Small intestine (tissue), 7 donors: ENCODE results near the gene ZEB1. TPM values are rescaled to one million over a fixed set of nuclear protein-coding genes. Genes with fewer than 3 reads are reported as not detected.
"Not testable (repeated sequence)": the region's sequence is repeated elsewhere in the genome, so short reads cannot be mapped to it uniquely, and the experiment has no call there.

Source experiments
- DNase-seq, 2 donors: peaks; one replicate each; pipeline versions ENCODE4 v3.0.0 to v3.0.0-alpha.2; 2013
- FAIRE-seq: peaks from 2 replicates; lab custom pipeline; 2012; peaks lifted over from hg19 to GRCh38; lab: Jason Lieb, UNC
- H3K27ac ChIP-seq, 3 donors: one replicate each; pipeline ENCODE4 v1.5.1; 2013; ENCODE audit warnings: low read length in 2 of 3, mild to moderate bottlenecking in 2 of 3, control low read depth in 1 of 3, inconsistent platforms in 1 of 3, low read depth in 1 of 3, moderate library complexity in 1 of 3
- H3K27me3 ChIP-seq, 3 donors: one replicate each; pipeline ENCODE4 v1.6.1; 2013; ENCODE audit warnings: low read length in 3 of 3, inconsistent platforms in 1 of 3; ENCODE audit not compliant: control insufficient read depth in 3 of 3, insufficient read depth in 3 of 3
- H3K36me3 ChIP-seq, 3 donors: one replicate each; pipeline ENCODE4 v1.6.1; 2013; ENCODE audit warnings: low read length in 3 of 3, inconsistent platforms in 1 of 3, low read depth in 1 of 3, mild to moderate bottlenecking in 1 of 3, moderate library complexity in 1 of 3; ENCODE audit not compliant: control insufficient read depth in 3 of 3, insufficient read depth in 2 of 3
- H3K4me1 ChIP-seq, 3 donors: one replicate each; pipeline ENCODE4 v1.6.1; 2013; ENCODE audit warnings: low read length in 2 of 3, inconsistent platforms in 1 of 3, low read depth in 1 of 3, mild to moderate bottlenecking in 1 of 3, moderate library complexity in 1 of 3; ENCODE audit not compliant: control insufficient read depth in 3 of 3, insufficient read depth in 2 of 3
- H3K4me3 ChIP-seq, 3 donors: one replicate each; pipeline ENCODE4 v1.5.1; 2013; ENCODE audit warnings: low read length in 3 of 3, control low read depth in 1 of 3, inconsistent platforms in 1 of 3, low read depth in 1 of 3, mild to moderate bottlenecking in 1 of 3, moderate library complexity in 1 of 3
- H3K9me3 ChIP-seq, 2 donors: one replicate each; pipeline ENCODE4 v1.6.1; 2013; ENCODE audit warnings: low read depth in 1 of 2, low read length in 1 of 2; ENCODE audit not compliant: control insufficient read depth in 2 of 2, insufficient read depth in 1 of 2
- WGBS, 3 donors: extraction: QIAGEN DNeasy Blood & Tissue Kit; methylation state at CpG; one replicate each; pipeline ENCODE4 v1.1.7; 2013; 5-methylcytosine and 5-hydroxymethylcytosine counted together
- polyA plus RNA-seq, 4 donors: library from polyadenylated mRNA; stranded (reverse) in 3 of 4; unstranded in 1 of 4; fragments of 200-250 nt in 3 of 4; fragments of 120-200 nt in 1 of 4; gene quantifications; one replicate each; pipeline versions ENCODE4 v1.2.1 to v1.2.3, GENCODE V29; 2013
- donor health status: healthy with polysubstance abuse.
- donor health status: control.
- donor health status: control.
- donor health status: Bipolar disorder and iron deficiency.
- donor health status: healthy.

ZEB1 gene
- polyA plus RNA-seq, 4 donors = 2.7 to 10.4 (median 6.9) TPM

- Histone ChIP-seq H3K36me3 (no peaks in the 10 kb centered on the region), H3K4me3 (no peak overlapping the region), H3K27me3 (no peaks in the 10 kb centered on the region), H3K9me3 (no peaks in the 10 kb centered on the region), H3K4me1 (no peaks in the 10 kb centered on the region), H3K27ac (no peak overlapping the region)
- DNase-seq = no peak
- no peak for FAIRE-seq
Observed at GRCh38 chr10:31404640-31405039, 85.6 kb downstream of the ZEB1 start.

GRCh38 chr10:31405829-31406228, 86.8 kb downstream of the ZEB1 start:
- 89 to 99% (median 97%) methylated on average over 2 to 3 of the region's 3 CpGs for WGBS, 3 donors

GRCh38 chr10:31412397-31412796, 93.4 kb downstream of the ZEB1 start:
- not testable (repeated sequence) for H3K27ac ChIP-seq, H3K9me3 ChIP-seq, FAIRE-seq, H3K4me3 ChIP-seq, H3K27me3 ChIP-seq, H3K36me3 ChIP-seq, H3K4me1 ChIP-seq, DNase-seq
- WGBS, 3 donors = 80 to 91% (median 83%) methylated on average over 2 of the region's 2 CpGs

More at GRCh38 chr10:31405829-31406228, 86.8 kb downstream of the ZEB1 start:
- not testable (repeated sequence) for H3K36me3 ChIP-seq, FAIRE-seq, H3K27ac ChIP-seq, H3K4me3 ChIP-seq, H3K9me3 ChIP-seq, DNase-seq, H3K27me3 ChIP-seq, H3K4me1 ChIP-seq

GRCh38 chr10:31413325-31413724, 94.3 kb downstream of the ZEB1 start:
- Histone ChIP-seq H3K36me3 (no peaks in the 10 kb centered on the region), H3K27ac (no peak overlapping the region), H3K4me1 (no peaks in the 10 kb centered on the region), H3K9me3 (no peaks in the 10 kb centered on the region), H3K4me3 (no peak overlapping the region), H3K27me3 (no peaks in the 10 kb centered on the region)
- 20 to 40% (median 22%) methylated on average over 1 of the region's 1 CpG for WGBS, 3 donors
- FAIRE-seq = no peak
- DNase-seq = no peak

GRCh38 chr10:31418481-31418880, 99.5 kb downstream of the ZEB1 start:
- H3K36me3 ChIP-seq = no peaks in the 10 kb centered on the region
- no peak overlapping the region for H3K4me3 ChIP-seq
- no peaks in the 10 kb centered on the region for H3K27me3 ChIP-seq
- H3K4me1 ChIP-seq = no peaks in the 10 kb centered on the region
- H3K9me3 ChIP-seq = no peaks in the 10 kb centered on the region
- no peak for FAIRE-seq
- 84 to 94% (median 93%) methylated on average over 2 of the region's 2 CpGs for WGBS, 3 donors
- H3K27ac ChIP-seq = no peak overlapping the region
- no peak for DNase-seq

- WGBS, 3 donors = 86 to 90% (median 90%) methylated on average over 4 of the region's 4 CpGs
- H3K36me3 ChIP-seq = no peaks in the 10 kb centered on the region
- FAIRE-seq (no peak), DNase-seq (no peak)
- H3K4me1 ChIP-seq = no peaks in the 10 kb centered on the region
- no peak overlapping the region for H3K27ac ChIP-seq
- H3K9me3 ChIP-seq = no peaks in the 10 kb centered on the region
- H3K27me3 ChIP-seq = no peaks in the 10 kb centered on the region
- H3K4me3 ChIP-seq = no peak overlapping the region
Observed at GRCh38 chr10:31419394-31420063, 100.5 kb downstream of the ZEB1 start.

GRCh38 chr10:31421322-31421721, 102.3 kb downstream of the ZEB1 start:
- no peaks in the 10 kb centered on the region for H3K27me3 ChIP-seq
- WGBS, 3 donors = 79 to 87% (median 82%) methylated on average over 1 of the region's 1 CpG
- no peak overlapping the region for H3K4me3 ChIP-seq
- H3K9me3 ChIP-seq = no peaks in the 10 kb centered on the region
- no peak overlapping the region for H3K27ac ChIP-seq
- no peaks in the 10 kb centered on the region for H3K36me3 ChIP-seq
- FAIRE-seq (no peak), DNase-seq (no peak)
- no peaks in the 10 kb centered on the region for H3K4me1 ChIP-seq

- FAIRE-seq (no peak), DNase-seq (no peak)
- Histone ChIP-seq H3K27me3 (no peaks in the 10 kb centered on the region), H3K4me3 (no peak overlapping the region), H3K36me3 (no peaks in the 10 kb centered on the region), H3K4me1 (no peaks in the 10 kb centered on the region), H3K27ac (no peak overlapping the region), H3K9me3 (no peaks in the 10 kb centered on the region)
- WGBS, 3 donors = 97 to 100% (median 97%) methylated on average over 2 of the region's 2 CpGs
Observed at GRCh38 chr10:31422634-31423033, 103.6 kb downstream of the ZEB1 start.

GRCh38 chr10:31424473-31424872, 105.5 kb downstream of the ZEB1 start:
- no peak for FAIRE-seq
- no peak for DNase-seq
- no peaks in the 10 kb centered on the region for H3K36me3 ChIP-seq
- 79 to 85% (median 79%) methylated on average over 1 of the region's 1 CpG for WGBS, 3 donors
- no peaks in the 10 kb centered on the region for H3K9me3 ChIP-seq
- no peak overlapping the region for H3K27ac ChIP-seq
- H3K4me3 ChIP-seq = no peak overlapping the region
- H3K4me1 ChIP-seq = no peaks in the 10 kb centered on the region
- H3K27me3 ChIP-seq = no peaks in the 10 kb centered on the region
